D341Med (cell line): ENCODE results near the gene GMIP.
"Not testable (repeated sequence)": the region's sequence is repeated elsewhere in the genome, so short reads cannot be mapped to it uniquely, and the experiment has no call there.

ENCODE experiments used
- DNase-seq: peaks from one replicate; pipeline ENCODE4 v3.0.0; 2012; ENCODE audit warnings: low spot score

Gene GMIP

DNA sequence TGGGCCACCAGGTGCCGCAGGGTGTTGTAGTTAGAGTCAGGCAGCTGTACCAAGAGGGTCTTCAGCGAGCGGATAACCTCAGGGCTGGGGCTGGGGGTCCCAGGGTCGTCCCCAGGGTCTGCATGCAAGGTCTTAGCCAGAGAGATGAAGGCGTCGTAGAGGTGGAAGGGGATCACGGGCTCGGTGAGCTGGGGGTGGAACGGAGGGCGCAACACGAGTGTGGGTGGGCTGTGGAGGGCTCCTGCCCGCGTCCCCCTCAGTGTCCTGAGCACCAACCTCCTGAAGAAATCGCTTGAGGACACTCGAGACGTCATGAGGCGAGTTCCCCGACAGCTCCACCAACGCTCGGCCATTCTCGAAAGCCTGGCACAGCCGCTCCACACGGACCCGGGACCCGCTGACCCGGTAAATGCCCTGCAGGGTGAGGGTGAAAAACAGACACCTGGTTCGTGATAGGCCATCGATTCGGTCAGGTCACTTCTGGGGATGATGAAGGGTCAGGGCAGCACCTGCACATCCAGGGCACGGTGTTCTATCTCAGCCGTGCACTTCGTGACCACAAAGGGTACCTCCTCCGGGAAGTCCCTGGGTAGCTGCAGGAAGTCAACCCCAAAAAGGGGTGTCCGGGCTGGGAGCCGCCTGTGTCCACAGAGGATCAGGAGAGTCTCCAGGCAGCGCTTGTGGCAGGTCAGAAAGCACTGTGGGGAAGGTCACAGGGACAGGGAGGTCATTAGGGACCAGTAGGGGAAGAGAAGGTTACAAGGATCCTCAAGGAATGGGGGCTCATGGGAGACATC is 8.7 kb downstream of the GMIP start:
- no peak for DNase-seq

GRCh38 chr19:19633711-19634515 is 9.5 kb downstream of the GMIP start:
- DNase-seq = no peak

DNA sequence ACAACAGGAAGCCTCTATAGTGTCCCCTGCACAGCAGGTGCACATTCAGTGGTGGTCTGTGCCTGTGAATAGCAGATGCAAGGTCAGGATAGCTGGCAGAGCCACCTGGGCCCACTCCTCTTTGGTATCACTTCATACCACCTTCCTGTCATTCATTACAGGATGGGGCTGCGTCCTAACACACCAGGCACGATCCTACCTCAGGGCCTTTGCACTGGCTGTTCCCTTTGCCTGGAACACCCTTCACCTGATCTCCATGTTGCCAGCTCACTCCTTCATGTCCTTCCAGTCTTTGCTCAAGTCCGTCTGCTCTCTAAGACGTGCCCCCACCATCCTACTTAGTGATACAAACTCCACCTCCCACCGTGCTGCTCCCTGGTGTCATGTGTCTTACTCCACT is 10.8 kb downstream of the GMIP start:
- no peak for DNase-seq

DNA sequence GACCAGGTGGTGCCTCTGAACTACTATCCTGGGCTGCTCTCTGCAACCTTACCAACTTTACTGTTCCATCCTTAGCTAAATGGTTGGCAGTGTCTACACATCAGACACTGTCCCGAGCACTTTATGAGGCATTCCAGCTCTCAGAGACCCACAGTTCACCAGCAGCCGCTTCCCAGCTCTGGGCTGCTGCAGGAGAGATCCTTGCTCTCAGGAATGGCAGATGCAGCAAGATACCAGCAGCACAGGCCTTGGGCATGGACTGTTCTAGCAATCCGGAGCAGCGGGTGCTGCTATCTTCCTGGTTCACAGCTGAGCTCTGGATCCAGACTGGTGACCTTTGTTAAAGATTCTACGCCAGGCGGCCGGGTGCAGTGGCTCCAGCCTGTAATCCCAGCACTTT is 12.1 kb downstream of the GMIP start:
- DNase-seq = no peak

DNA sequence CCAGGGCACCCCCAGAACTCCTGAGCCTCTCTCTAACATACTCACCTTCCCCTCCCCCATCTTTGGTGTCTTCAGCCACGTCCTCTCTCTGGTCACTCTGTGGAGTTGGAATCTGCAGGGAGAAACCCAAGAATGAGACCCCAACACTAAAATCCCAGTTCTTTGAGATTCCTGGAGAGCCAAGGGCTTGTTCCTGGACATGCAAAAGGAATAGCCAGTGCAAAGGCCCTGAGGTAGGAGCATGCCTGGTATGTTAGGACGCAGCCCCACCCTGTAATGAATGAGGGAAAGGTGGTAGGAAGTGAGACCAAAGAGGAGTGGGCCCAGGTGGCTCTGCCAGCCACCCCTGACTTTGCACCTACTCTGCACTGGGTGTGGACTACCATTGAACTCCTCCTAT is 13.0 kb downstream of the GMIP start:
- DNase-seq = no peak

- DNase-seq = no peak
Observed at GRCh38 chr19:19630062-19630414, 13.4 kb downstream of the GMIP start.

GRCh38 chr19:19628501-19629134 is 14.8 kb downstream of the GMIP start:
- peak; percentile 73 for DNase-seq

GRCh38 chr19:19627621-19628500 is 15.6 kb downstream of the GMIP start, which contains the start of gene LPAR2:
TSS of gene LPAR2 (minus strand) at chr19:19628220. CDS start at chr19:19627275, 945 bp downstream.
- DNase-seq = peak; percentile 87

- peak; percentile 32 for DNase-seq
Observed at GRCh38 chr19:19626516-19627472, 16.7 kb downstream of the GMIP start.

DNA sequence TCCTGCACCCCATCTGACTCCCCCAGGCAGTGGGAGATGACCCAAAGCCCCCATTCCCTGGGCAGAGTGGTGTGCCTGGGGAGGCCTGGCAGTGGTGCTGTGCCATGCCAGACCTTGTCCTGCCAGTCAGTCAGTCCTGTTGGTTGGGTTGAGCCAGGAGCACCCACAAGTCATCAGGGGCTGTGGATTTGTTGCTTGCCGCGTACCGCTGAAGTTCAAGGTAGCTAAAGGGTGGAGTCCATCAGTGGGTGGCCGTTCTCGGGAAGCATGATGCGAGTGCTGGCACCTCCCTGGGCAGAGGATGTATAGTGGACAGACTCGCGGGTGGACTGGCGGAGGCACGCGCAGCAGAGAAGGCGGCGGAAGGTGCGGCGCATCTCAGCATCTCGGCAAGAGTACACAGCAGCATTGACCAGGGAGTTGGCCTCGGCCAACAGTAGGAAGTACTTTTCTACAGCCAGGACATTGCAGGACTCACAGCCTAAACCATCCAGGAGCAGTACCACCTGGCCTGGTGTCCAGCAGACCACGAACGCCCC is 19.4 kb downstream of the GMIP start:
- no peak for DNase-seq

DNA sequence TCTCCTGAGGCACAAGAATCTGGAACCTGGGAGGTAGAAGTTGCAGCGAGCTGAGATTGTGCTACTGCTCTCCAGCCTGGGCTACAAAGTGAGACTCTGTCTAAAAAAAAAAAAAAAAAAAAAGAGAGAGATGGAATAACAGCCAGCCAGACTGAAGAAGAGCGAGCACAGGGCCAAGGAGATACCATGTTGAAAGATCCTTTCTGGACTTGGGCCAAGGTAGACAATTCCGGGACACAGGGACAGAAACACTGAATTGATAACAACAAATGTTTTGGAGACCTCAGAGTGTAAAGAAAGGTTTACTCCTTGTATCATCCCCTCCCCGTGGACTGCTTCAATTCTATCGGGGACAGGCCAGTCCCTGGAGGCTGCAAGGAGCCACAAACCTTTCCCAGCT is 20.1 kb downstream of the GMIP start:
- no peak for DNase-seq

DNA sequence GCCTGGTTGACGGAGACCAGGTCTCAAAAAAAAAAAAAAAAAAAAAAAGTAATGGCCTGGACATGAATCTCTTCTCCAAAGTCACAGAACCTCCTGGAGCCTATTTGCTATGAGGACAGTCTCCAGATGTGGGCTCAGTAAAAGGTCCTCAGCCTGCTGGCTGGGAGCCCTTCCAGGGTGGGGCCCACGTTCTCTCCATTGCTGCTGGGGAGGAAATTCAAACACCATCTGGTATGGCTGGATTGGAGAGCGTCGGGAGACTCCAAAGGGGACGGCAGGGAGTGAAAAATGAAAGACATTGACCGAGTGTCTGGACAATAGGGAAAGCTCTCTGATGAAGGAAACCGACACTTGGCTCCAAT is 23.6 kb downstream of the GMIP start:
- no peak for DNase-seq

DNA sequence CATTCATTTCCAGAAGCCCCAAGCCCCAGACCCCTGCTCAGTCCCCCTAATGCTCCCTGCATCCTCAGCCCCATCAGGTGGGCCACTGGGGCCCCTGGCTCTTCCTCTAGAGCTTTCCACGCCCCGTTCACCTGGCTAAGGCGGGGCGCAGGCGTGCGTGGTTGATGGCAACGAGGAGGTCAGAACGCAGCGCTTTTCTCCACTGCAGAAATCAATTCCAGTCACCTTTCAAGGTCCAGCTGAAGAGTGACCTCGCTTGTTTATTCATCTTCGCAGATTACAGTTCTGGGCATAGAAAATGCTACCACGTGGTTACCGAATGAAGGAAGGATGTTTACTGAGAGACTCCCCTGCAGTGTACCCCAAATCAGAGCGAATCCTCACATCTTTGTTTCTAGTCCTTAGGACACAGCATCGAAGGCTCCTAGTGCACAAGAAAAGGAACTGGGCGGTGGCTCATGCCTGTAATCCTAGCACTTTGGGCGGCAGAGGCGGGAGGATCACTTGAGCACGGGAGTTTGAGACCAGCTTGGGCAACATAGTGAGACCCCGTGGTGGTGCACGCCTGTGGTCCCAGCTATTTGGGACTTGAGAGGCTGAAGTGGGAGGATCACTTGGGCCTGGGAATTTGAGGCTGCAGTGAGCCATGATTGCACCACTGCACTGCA is 24.1 kb downstream of the GMIP start:
- no peak for DNase-seq

- DNase-seq = peak; percentile 99
Observed at GRCh38 chr19:19618219-19619051, 25.0 kb downstream of the GMIP start, which contains the start of gene PBX4. TSS of gene PBX4 (minus strand) at chr19:19618687. CDS start at chr19:19618629, 58 bp downstream.

DNA sequence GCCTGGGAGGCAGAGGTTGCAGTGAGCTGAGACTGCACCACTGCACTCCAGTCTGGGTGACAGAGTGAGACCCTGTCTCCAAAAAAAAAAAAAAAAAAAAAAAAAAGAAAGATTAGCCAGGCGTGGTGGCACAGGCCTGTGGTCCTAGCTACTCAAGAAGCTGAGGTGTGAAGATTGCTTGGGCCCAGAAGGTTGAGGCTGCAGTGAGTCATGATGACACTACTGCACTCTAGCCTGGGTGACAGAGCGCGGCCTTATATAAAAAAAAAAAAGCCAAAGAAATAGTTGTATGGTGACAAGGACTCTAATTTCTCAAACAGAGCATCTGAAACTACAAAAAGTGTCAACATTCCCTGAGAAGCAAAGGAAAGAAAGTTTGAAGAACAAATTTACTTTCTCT is 28.4 kb downstream of the GMIP start:
- no peak for DNase-seq

DNA sequence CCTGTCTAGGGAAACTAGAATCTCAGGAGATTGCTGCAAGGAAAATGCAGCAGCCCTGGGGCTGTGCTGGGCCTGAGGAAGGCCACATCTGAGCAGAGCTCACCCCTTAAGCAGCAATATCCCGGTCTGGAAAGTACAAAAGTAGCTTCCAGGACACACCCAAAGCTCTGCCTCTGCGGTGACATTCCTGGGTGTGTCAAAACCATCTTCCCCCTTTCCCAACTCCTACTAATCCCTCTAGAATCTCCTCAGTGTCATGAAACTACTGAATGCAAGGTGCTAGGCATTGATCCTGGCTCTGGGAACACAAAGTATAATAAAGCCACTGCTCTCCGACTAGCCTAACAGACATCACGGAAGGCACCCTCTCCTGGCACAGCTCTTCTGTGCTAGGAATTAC is 30.0 kb downstream of the GMIP start:
- DNase-seq = no peak

DNA sequence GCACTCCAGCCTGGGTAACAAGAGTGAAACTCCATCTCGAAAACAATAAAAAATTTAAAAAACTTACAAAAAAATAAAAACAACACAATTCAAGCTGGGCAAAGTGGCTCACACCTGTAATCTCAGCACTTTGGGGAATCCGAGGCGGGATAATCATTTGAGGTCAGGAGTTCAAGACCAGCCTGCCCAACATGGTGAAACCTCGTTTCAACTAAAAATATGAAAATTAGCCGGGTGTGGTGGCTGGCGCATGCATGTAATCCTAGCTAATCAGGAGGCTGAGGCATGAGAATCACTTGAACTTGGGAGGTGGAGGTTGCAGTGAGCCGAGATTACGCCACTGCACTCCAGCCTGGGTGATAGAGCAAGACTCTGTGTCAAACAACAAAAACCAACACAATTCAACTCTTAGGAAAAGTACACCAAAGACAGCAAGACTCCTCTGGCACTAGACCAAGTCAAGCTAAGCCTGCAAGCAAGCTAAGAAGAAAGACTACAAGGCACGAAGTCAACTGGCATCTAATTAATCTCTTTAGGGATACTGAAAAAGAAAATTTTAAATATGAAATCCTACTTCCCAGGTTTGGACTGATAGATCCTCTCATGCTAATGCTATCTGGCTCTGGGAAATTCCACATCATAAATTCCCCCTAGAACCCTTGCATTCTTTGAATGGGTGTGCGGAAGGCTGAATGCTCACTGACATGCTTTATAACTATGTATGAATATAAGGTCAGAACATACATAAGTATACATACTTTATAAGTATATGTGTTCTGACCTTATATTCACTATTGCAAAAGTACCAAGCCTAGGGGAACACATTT is 32.9 kb downstream of the GMIP start:
- DNase-seq = no peak

GRCh38 chr19:19606686-19607085 is 36.8 kb downstream of the GMIP start:
- DNase-seq = not testable (repeated sequence)
